Measurements from ENCODE around the gene DOK5.
"Not testable (repeated sequence)": the region's sequence is repeated elsewhere in the genome, so short reads cannot be mapped to it uniquely, and the experiment has no call there.

Gene DOK5

GRCh38 chr20:54470697-54471096 is 4.7 kb upstream of the DOK5 start:
- DNase-seq (ENCODE audit: low read depth) = no peak

DNA sequence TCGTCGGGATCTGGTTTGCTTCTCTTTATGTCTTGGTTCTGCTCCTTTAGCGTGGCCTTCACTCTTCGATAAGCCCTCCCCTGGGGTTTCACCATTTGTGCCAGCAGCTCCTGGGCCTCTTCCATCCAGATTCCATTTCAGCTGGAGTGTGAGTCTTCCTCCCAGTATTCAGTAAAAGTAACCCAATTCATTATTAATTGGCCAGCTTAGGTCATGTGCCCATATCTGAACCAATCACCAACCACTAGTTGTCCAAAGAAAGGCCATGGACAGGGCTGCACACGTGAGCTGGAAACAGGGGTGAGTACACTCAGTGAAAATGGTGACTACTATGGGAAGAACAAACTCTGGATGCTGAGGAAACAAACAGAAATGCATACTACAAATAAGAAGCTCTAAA is 2.8 kb upstream of the DOK5 start:
- DNase-seq (ENCODE audit: low read depth) = no peak

DNA sequence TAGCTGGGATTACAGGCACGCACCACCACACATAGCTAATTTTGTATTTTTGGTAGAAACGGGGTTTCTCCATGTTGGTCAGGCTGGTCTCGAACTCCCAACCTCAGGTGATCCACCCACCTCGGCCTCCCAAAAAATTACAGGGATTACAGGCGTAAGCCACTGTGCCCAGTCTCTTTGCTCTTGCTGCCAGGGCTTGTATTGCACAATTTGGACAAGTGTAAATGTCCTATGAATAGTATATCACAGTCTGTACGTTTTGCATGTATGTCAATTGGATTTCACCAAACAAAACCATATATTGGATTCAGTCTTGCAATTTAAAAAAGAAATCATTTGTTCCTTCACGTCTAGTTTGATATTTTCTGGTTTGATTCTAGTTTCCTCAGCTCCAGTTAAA is 2.1 kb upstream of the DOK5 start:
- DNase-seq (ENCODE audit: low read depth) = no peak

GRCh38 chr20:54474046-54474445 is 1.3 kb upstream of the DOK5 start:
- DNase-seq (ENCODE audit: low read depth) = no peak

- DNase-seq (ENCODE audit: low read depth) = no peak
Measured at GRCh38 chr20:54474866-54475265, 527 bp upstream of the DOK5 start.

GRCh38 chr20:54476169-54477009 is 996 bp downstream of the DOK5 start:
- no peak for DNase-seq (ENCODE audit: low read depth)

GRCh38 chr20:54477191-54477955 is 2.0 kb downstream of the DOK5 start:
- DNase-seq (ENCODE audit: low read depth) = no peak

- DNase-seq (ENCODE audit: low read depth) = no peak
Measured at GRCh38 chr20:54479138-54479906, 3.9 kb downstream of the DOK5 start.

DNA sequence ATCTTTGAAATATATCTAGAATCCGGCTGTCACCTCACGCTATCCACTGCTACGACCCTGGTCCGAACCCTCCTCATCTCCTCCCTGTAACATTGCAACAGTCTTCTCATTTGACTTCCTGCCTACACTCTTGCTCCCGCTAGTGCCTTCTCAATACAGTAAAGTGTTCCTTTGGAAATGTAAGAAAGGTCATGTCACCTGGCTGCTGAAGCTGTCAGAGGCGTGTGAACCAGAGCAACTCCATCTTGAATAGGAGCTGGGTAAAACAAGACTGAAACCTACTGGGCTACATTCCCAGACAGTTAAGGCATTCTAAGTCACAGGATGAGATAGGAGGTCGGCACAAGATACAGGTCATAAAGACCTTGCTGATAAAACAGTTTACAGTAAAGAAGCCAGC is 4.5 kb downstream of the DOK5 start:
- not testable (repeated sequence) for DNase-seq (ENCODE audit: low read depth)

- DNase-seq (ENCODE audit: low read depth) = no peak
Measured at GRCh38 chr20:54481442-54481841, 6.0 kb downstream of the DOK5 start.

- DNase-seq (ENCODE audit: low read depth) = no peak
Measured at GRCh38 chr20:54485631-54486030, 10.2 kb downstream of the DOK5 start.

GRCh38 chr20:54486585-54486984 is 11.2 kb downstream of the DOK5 start:
- DNase-seq (ENCODE audit: low read depth) = no peak

DNA sequence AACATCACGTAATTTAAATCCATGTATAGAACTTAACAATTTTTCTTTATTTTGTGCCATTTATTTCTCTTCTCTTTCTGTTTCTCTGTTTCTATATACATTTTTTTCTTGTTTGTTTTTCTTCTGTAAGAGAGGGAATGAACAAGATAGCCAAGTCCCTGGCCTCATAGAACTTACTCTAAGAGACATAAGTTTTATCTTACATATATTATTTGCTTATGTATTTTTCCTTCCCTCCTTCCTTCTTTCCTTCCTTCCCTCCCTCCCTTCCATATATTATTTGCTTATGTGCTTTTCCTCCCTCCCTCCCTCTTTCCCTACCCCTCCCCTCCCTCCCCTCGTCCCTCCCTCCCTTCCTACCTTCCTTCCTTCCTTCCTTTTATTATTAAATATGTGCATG is 13.0 kb downstream of the DOK5 start:
- DNase-seq (ENCODE audit: low read depth) = no peak

GRCh38 chr20:54491506-54491905 is 16.1 kb downstream of the DOK5 start:
- no peak for DNase-seq (ENCODE audit: low read depth)

DNA sequence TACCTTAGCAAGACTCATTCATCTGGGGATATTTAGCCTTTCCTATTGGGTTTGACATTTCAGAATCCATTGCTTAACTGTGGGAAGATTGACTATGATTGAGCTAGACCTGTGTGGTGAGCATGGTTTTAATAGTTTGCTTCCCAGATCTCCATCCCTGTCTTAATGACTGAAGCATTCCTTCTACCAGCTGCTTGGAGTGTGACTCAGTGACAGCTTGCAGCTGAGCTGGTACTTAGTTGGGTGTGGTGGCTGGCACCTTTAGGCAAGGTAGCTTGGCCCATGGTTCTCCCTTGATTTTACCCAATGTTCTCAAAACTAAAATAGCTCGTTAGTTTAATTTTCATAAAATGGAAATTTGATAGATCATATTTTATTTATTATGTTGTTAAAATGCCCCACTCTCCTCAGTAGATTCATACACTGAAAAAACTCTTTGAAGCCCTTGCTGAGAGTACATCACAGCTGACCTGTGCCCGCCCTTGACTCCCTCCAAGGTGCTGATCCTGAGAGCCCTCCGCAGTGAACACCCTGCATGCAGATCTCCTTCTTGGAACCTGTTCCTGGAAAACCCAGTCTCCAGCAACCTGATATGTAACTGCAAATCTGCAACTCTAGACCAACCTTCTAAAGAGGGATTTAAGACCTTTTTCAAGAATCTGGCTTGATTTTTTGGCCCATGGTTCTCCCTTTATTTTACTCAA is 19.1 kb downstream of the DOK5 start:
- DNase-seq (ENCODE audit: low read depth) = no peak

DNA sequence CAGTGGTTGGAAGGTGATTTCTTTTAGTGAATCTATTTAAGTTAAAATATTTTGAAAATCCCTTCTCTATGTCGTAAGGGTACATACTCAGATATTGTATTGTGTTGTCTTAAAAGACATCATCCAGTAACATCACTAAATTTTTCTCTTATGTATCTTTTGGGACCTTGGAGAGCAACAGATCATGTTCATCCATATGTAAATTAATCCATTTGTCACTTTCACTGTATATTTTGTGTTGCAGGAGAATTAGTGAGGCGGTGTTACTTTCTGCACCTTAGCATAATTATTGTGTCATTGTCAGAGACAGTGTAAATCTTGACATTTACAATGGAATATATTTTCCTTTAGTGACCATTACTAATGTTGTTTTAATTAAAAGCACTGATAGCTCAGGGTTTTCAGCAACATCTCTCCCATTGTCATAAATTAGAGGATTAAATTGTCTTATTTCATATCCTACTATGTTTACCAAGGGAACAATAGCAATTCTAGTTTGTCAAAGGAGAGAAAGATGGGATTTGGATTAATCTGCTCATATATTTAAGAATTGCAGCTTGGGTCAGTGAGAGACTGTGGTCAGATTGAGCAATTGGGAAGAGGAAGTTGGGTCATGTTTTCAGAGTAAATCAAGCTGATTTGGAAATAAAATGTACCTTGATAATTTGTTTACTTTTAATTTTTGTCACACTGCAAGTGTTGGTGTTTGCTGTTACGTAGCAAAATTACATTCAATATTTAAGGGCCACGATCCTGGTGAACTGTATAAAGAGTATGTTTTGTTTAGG is 22.7 kb downstream of the DOK5 start:
- no peak for DNase-seq (ENCODE audit: low read depth)

- DNase-seq (ENCODE audit: low read depth) = no peak
Measured at GRCh38 chr20:54499111-54499510, 23.7 kb downstream of the DOK5 start.

GRCh38 chr20:54502179-54502578 is 26.8 kb downstream of the DOK5 start:
- DNase-seq (ENCODE audit: low read depth) = no peak

- DNase-seq (ENCODE audit: low read depth) = no peak
Measured at GRCh38 chr20:54506643-54507042, 31.2 kb downstream of the DOK5 start.

DNA sequence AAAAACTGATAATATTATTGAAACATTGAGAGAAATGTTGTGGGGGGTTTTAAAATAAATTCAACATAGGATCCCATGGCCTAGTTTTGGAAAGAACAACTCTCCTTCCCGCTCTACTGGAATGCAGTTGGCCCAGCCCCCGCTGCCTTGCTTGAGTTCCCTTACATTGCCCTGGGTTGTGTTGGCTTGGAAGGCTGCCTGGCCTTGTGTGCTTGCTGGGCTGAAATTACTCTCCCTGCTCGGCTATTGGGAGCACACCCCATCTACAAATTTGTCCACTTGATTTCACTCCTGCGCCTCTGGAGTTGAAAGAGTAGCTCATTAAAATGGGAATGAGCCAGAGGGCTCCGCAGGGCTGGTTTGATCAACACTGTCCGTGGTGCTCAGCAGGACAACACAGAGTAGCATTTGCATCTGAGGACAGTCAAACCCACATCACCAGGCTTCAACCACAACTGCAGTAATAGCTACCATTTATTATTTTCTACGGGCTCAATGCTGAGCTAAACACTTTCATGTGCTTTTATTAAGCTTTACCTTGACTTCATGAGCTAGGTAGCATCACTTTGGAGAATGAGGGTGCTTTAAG is 35.2 kb downstream of the DOK5 start:
- no peak for DNase-seq (ENCODE audit: low read depth)

DNA sequence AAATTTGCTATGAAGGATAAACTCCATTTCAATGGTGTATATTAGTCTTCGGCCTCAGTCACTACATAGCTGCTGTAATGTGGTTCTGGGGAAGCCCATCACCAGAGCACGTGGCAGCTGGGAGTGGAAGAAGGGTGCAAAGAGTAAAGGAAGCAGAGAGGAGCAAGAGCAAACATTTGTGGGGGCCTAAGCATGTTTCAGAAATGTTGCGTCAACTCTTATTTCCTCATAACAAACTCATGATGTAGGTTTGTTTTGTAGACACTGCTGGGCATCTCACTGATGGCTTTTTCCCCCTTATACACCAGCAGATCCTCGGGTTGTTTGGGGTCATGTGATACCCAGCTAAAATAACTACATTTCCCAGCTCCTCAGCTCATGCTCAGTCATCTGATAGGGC is 37.3 kb downstream of the DOK5 start:
- DNase-seq (ENCODE audit: low read depth) = no peak
